B cell (primary cell): Measurements from ENCODE around the gene GIMAP1. TPM values are rescaled to one million over a fixed set of nuclear protein-coding genes. Genes with fewer than 3 reads are reported as not detected.

ENCODE experiments used
- ATAC-seq: fragments of 200-7000 bp; cut with Tn5 transposase; one replicate; pipeline ENCODE4 v1.10.0; 2021; ENCODE audit warnings: low read depth, mild to moderate bottlenecking, moderate number of reproducible peaks, moderate library complexity
- CTCF ChIA-PET: fragments of 350-600 bp; sonication (Branson Sonifier 250); formaldehyde crosslinking; loops from one replicate; lab custom pipeline; 2021; ENCODE audit warnings: antibody characterized with exemption, inconsistent platforms; lab: Charles Lee
- POLR2A ChIA-PET: fragments of 350-600 bp; sonication (Branson Sonifier 250); formaldehyde crosslinking; loops from one replicate; lab custom pipeline; 2021; ENCODE audit warnings: antibody characterized with exemption; lab: Charles Lee
- DNase-seq: peaks from one replicate; pipeline ENCODE4 v3.0.0; 2013
- H2AFZ ChIP-seq: 2 replicates; pipeline ENCODE4 v1.6.1; 2012; ENCODE audit warnings: mild to moderate bottlenecking, low read depth, low read length; ENCODE audit not compliant: insufficient read depth, poor library complexity, severe bottlenecking
- H3K27ac ChIP-seq, 2 donors: 1 replicate in 1 of 2; 2 replicates in 1 of 2; pipeline ENCODE4 v1.5.1; 2012 to 2013; ENCODE audit warnings: low read length in 2 of 2, mild to moderate bottlenecking in 2 of 2, moderate library complexity in 1 of 2
- H3K27me3 ChIP-seq, 4 experiments: fragments of 200-600 bp in 1 of 4; sonication (generic) in 1 of 4; replicated peaks in 1 of 4; 1 replicate in 2 of 4; 2 replicates in 2 of 4; pipeline versions ENCODE4 v1.6.1 to v1.7.0; 2013 to 2016; ENCODE audit warnings: low read length in 3 of 4, mild to moderate bottlenecking in 2 of 4, mixed read lengths in 1 of 4, moderate library complexity in 1 of 4; ENCODE audit not compliant: insufficient read depth in 4 of 4, control insufficient read depth in 3 of 4; ENCODE audit errors: control extremely low read depth in 1 of 4
- H3K36me3 ChIP-seq, 2 experiments: replicated peaks in 1 of 2; 1 replicate in 1 of 2; 2 replicates in 1 of 2; pipeline versions ENCODE4 v1.6.1 to v1.7.1; 2013; ENCODE audit warnings: low read length in 1 of 2; ENCODE audit not compliant: insufficient read depth in 2 of 2, control insufficient read depth in 1 of 2; ENCODE audit errors: control extremely low read depth in 1 of 2, extremely low read depth in 1 of 2
- H3K4me1 ChIP-seq, 2 donors: fragments of 200-600 bp in 1 of 2; sonication (generic) in 1 of 2; 1 replicate in 1 of 2; 2 replicates in 1 of 2; pipeline versions ENCODE4 v1.5.1 to v1.6.1; 2013 to 2017; ENCODE audit warnings: low read length in 2 of 2; ENCODE audit not compliant: control insufficient read depth in 2 of 2, insufficient read depth in 2 of 2
- H3K4me2 ChIP-seq: replicated peaks from 2 replicates; pipeline ENCODE3; 2012; ENCODE audit warnings: mild to moderate bottlenecking, low read depth, low read length; ENCODE audit not compliant: poor library complexity, severe bottlenecking
- H3K4me3 ChIP-seq, 5 experiments: fragments of 200-600 bp in 1 of 5; sonication (generic) in 1 of 5; 1 replicate in 3 of 5; 2 replicates in 2 of 5; pipeline versions ENCODE4 v1.5.1 to v1.7.0; 2011 to 2016; ENCODE audit warnings: low read length in 4 of 5, mild to moderate bottlenecking in 4 of 5, low read depth in 2 of 5, control low read depth in 1 of 5, moderate library complexity in 1 of 5; ENCODE audit not compliant: insufficient read depth in 1 of 5; ENCODE audit errors: control extremely low read depth in 1 of 5, extremely low read depth in 1 of 5
- H3K79me2 ChIP-seq: fragments of 200-600 bp; sonication (generic); one replicate; pipeline ENCODE4 v1.6.0; 2016; ENCODE audit warnings: low read length; ENCODE audit not compliant: control insufficient read depth, insufficient read depth
- H3K9ac ChIP-seq: fragments of 200-600 bp; sonication (generic); 2 replicates; pipeline ENCODE4 v1.6.1; 2017; ENCODE audit warnings: mild to moderate bottlenecking, low read length, moderate library complexity
- H3K9me3 ChIP-seq, 3 donors: one replicate each; pipeline versions ENCODE4 v1.6.1 to v1.7.1; 2013; ENCODE audit warnings: low read length in 2 of 3; ENCODE audit not compliant: control insufficient read depth in 2 of 3, insufficient read depth in 1 of 3; ENCODE audit errors: control extremely low read depth in 1 of 3
- H4K20me1 ChIP-seq: 2 replicates; pipeline ENCODE4 v1.6.0; 2012; ENCODE audit warnings: mild to moderate bottlenecking, low read length; ENCODE audit not compliant: insufficient read depth, control insufficient read depth, poor library complexity, severe bottlenecking
- H3K27ac Mint-ChIP-seq: one replicate; pipeline ENCODE4 v1.8.0; 2021; ENCODE audit warnings: mixed read lengths
- H3K27me3 Mint-ChIP-seq: one replicate; pipeline ENCODE4 v1.8.0; 2021; ENCODE audit warnings: mixed read lengths
- H3K4me1 Mint-ChIP-seq: one replicate; pipeline ENCODE4 v1.8.0; 2021; ENCODE audit warnings: mixed read lengths
- H3K4me3 Mint-ChIP-seq: one replicate; pipeline ENCODE4 v1.8.0; 2021; ENCODE audit warnings: mixed read lengths
- H3K9me3 Mint-ChIP-seq: one replicate; pipeline ENCODE4 v1.8.0; 2022; ENCODE audit warnings: mixed read lengths; ENCODE audit not compliant: insufficient read depth
- EZH2 ChIP-seq: IDR thresholded peaks from 2 replicates; pipeline ENCODE4 v1.6.1; 2012; ENCODE audit warnings: borderline replicate concordance, low read depth, mild to moderate bottlenecking, moderate library complexity, low read length; ENCODE audit not compliant: insufficient read depth, poor library complexity, severe bottlenecking
- WGBS: methylation state at CpG from one replicate; pipeline ENCODE4 v1.1.5; 2013; ENCODE audit warnings: missing lambda C conversion rate; ENCODE audit not compliant: insufficient coverage; 5-methylcytosine and 5-hydroxymethylcytosine counted together
- intact Hi-C: fragments of 100-400 bp; cut with micrococcal nuclease; formaldehyde crosslinking; loops from one replicate; pipeline ENCODE4 v1.10.0; 2022
- polyA plus RNA-seq: library from polyadenylated mRNA; depleted of rRNA; stranded (reverse); fragments of >200 nt; gene quantifications from 2 replicates; pipeline ENCODE4 v1.2.3, GENCODE V29; 2012
- total RNA-seq, 2 donors: library from RNA; stranded (reverse); fragments of 120-200 nt in 1 of 2; gene quantifications; 1 replicate in 1 of 2; 2 replicates in 1 of 2; pipeline versions ENCODE4 v1.2.3 to v1.2.4, GENCODE V29; 2013 to 2022
- TF ChIP-seq, protein P1 (sequence below): fragments of 200-600 bp; IDR thresholded peaks from one replicate; pipeline ENCODE4 v1.8.0; 2022; ENCODE audit warnings: antibody characterized with exemption, mild to moderate bottlenecking

Gene GIMAP1
- total and polyA plus RNA-seq, 2 donors (not counting 1 experiment from before 2014, with no cell fraction given) = 0.30 to 0.63 TPM

DNA sequence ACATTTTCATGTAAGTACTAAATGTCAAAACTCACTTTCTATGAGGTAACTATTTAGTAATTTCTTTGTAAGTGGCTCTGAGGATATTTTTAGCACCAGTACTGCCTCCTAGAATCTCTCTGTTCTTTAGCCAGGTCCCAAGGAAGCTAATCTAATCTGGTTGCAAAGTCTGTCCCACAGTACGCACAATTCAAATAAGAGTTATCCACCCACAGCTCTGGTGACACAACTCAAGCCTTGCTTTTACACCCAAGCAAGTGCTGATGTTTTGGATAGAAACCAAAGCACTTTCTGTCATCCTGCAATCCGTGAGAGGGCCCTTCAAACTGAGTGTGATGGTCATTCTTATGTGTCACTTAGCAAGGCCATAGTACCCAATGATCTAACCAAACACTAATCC, 35.3 kb downstream of the GIMAP1 start:
- Histone ChIP-seq H3K4me1 (peaks cover 10% of the 10 kb centered on the region in 2 donors), H3K4me2 (no peak overlapping the region), H3K27ac (no peak overlapping the region), H2AFZ (no peak overlapping the region), H3K27me3 (peaks cover 0 to 4% (median 0%) of the 10 kb centered on the region in 4 experiments), H3K79me2 (no peaks in the 10 kb centered on the region), H4K20me1 (no peaks in the 10 kb centered on the region), H3K9me3 (no peaks in the 10 kb centered on the region), H3K9ac (no peak overlapping the region), H3K4me3 (no peak overlapping the region), H3K36me3 (no peaks in the 10 kb centered on the region)
- H3K27me3 Mint-ChIP-seq = peaks cover 20% of the 10 kb centered on the region
- no peak for DNase-seq
- H3K27ac Mint-ChIP-seq = no peak overlapping the region
- H3K4me3 Mint-ChIP-seq = no peak overlapping the region
- ChIA-PET POLR2A (no interaction called here), CTCF (no interaction called here)
- no CpG with 5 or more reads among the region's 2 CpGs for WGBS
- peaks cover 11% of the 10 kb centered on the region for H3K4me1 Mint-ChIP-seq
- no peaks in the 10 kb centered on the region for H3K9me3 Mint-ChIP-seq
- intact Hi-C loops = no loop called here
- TF ChIP-seq EZH2 = no peak
- TF ChIP-seq, protein P1, sequence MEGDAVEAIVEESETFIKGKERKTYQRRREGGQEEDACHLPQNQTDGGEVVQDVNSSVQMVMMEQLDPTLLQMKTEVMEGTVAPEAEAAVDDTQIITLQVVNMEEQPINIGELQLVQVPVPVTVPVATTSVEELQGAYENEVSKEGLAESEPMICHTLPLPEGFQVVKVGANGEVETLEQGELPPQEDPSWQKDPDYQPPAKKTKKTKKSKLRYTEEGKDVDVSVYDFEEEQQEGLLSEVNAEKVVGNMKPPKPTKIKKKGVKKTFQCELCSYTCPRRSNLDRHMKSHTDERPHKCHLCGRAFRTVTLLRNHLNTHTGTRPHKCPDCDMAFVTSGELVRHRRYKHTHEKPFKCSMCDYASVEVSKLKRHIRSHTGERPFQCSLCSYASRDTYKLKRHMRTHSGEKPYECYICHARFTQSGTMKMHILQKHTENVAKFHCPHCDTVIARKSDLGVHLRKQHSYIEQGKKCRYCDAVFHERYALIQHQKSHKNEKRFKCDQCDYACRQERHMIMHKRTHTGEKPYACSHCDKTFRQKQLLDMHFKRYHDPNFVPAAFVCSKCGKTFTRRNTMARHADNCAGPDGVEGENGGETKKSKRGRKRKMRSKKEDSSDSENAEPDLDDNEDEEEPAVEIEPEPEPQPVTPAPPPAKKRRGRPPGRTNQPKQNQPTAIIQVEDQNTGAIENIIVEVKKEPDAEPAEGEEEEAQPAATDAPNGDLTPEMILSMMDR = no peak
- no peak for ATAC-seq

DNA sequence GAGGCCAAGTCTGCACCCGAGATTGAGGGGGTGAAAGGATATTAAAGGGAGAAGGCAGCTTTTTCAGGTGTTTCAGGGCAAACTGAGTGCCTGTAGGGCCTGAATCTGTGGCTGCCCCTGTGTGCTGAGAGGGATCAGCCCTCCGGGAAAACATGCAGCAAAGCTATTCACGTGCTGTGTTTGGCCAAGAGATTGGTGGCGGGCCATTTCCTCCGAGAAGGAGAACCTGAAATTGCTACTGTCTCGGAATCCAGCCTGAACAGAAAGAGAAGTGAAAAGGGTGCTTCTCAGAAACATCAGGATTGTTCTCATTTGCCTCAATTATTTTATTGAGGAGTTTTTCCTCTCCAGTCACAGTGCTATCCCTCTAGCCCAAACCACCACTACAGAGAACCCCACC, 36.8 kb downstream of the GIMAP1 start:
- Histone ChIP-seq H3K9me3 (no peaks in the 10 kb centered on the region), H3K4me3 (no peak overlapping the region), H3K9ac (no peak overlapping the region), H3K79me2 (no peaks in the 10 kb centered on the region), H3K4me2 (no peak overlapping the region), H3K27me3 (peaks cover 0 to 4% (median 0%) of the 10 kb centered on the region in 4 experiments), H3K36me3 (no peaks in the 10 kb centered on the region), H3K27ac (no peak overlapping the region), H4K20me1 (no peaks in the 10 kb centered on the region), H2AFZ (no peak overlapping the region), H3K4me1 (peaks cover 10% of the 10 kb centered on the region in 2 donors)
- H3K4me1 Mint-ChIP-seq = peaks cover 11% of the 10 kb centered on the region
- ChIA-PET CTCF (no interaction called here), POLR2A (no interaction called here)
- H3K9me3 Mint-ChIP-seq = no peaks in the 10 kb centered on the region
- H3K27me3 Mint-ChIP-seq = peaks cover 17% of the 10 kb centered on the region
- H3K4me3 Mint-ChIP-seq = no peak overlapping the region
- TF ChIP-seq, protein P1 = no peak
- TF ChIP-seq EZH2 = no peak
- intact Hi-C loops = no loop called here
- no peak for ATAC-seq
- H3K27ac Mint-ChIP-seq = no peak overlapping the region
- DNase-seq = no peak
- WGBS = 31% methylated on average over 6 of the region's 6 CpGs
